ENCODE data around the gene PIEZO1. TPM values are rescaled to one million over a fixed set of nuclear protein-coding genes. Genes with fewer than 3 reads are reported as not detected.

The PIEZO1 gene
- total RNA-seq, 2 donors from 2014 or later = 84.1 to 97.0 TPM

- DNase-seq = no peak
- H3K9me3 Mint-ChIP-seq = no peaks in the 10 kb centered on the region
- TF ChIP-seq CTCF (conservative IDR thresholded peaks at IDR 0.05) = no peak
- H3K4me1 Mint-ChIP-seq = peaks cover 8% of the 10 kb centered on the region
- Histone ChIP-seq H3K9me3 (ENCODE audit: control insufficient read depth, low read length) (no peaks in the 10 kb centered on the region), H3K4me1 (ENCODE audit: control insufficient read depth, insufficient read depth, low read length) (no peaks in the 10 kb centered on the region), H3K36me3 (ENCODE audit: control insufficient read depth, insufficient read depth, low read length) (no peaks in the 10 kb centered on the region), H3K4me3 (ENCODE audit: low read length) (no peak overlapping the region), H3K27ac (ENCODE audit: low read depth, low read length) (no peak overlapping the region), H3K9ac (ENCODE audit: extremely low read depth, low read length, poor library complexity, severe bottlenecking) (no peak overlapping the region), H3K27me3 (ENCODE audit: control insufficient read depth, insufficient read depth, low read length, poor library complexity, severe bottlenecking) (no peaks in the 10 kb centered on the region)
- no peak overlapping the region for H3K4me3 Mint-ChIP-seq
- H3K27me3 Mint-ChIP-seq (ENCODE audit: insufficient read depth) = peaks cover 17% of the 10 kb centered on the region
- H3K36me3 Mint-ChIP-seq (ENCODE audit: low read depth) = peaks cover 3% of the 10 kb centered on the region
- no peak overlapping the region for H3K27ac Mint-ChIP-seq
- WGBS, 2 experiments (ENCODE audit: insufficient coverage in 1 of 2, insufficient read length in 1 of 2) = 85 to 93% methylated on average over 6 to 10 of the region's 10 CpGs
Observed at GRCh38 chr16:88692861-88693260, 92.2 kb downstream of the PIEZO1 start.

- H3K4me1 Mint-ChIP-seq = peaks cover 10% of the 10 kb centered on the region
- no peak for DNase-seq
- H3K27ac Mint-ChIP-seq = no peak overlapping the region
- H3K27me3 Mint-ChIP-seq (ENCODE audit: insufficient read depth) = peaks cover 19% of the 10 kb centered on the region
- no peak for TF ChIP-seq CTCF (conservative IDR thresholded peaks at IDR 0.05)
- no peaks in the 10 kb centered on the region for H3K4me1 ChIP-seq (ENCODE audit: control insufficient read depth, insufficient read depth, low read length)
- no peaks in the 10 kb centered on the region for H3K36me3 ChIP-seq (ENCODE audit: control insufficient read depth, insufficient read depth, low read length)
- H3K9me3 Mint-ChIP-seq = no peaks in the 10 kb centered on the region
- H3K4me3 ChIP-seq (ENCODE audit: low read length) = no peak overlapping the region
- H3K27ac ChIP-seq (ENCODE audit: low read depth, low read length) = no peak overlapping the region
- H3K9ac ChIP-seq (ENCODE audit: extremely low read depth, low read length, poor library complexity, severe bottlenecking) = no peak overlapping the region
- peaks cover 8% of the 10 kb centered on the region for H3K27me3 ChIP-seq (ENCODE audit: control insufficient read depth, insufficient read depth, low read length, poor library complexity, severe bottlenecking)
- H3K9me3 ChIP-seq (ENCODE audit: control insufficient read depth, low read length) = no peaks in the 10 kb centered on the region
- no peaks in the 10 kb centered on the region for H3K36me3 Mint-ChIP-seq (ENCODE audit: low read depth)
- 92 to 94% methylated on average over 24 to 26 of the region's 26 CpGs for WGBS, 2 experiments (ENCODE audit: insufficient coverage in 1 of 2, insufficient read length in 1 of 2)
- no peak overlapping the region for H3K4me3 Mint-ChIP-seq
Observed at GRCh38 chr16:88691924-88692560, 93.0 kb downstream of the PIEZO1 start.

GRCh38 chr16:88691129-88691813 is 93.7 kb downstream of the PIEZO1 start:
- no peaks in the 10 kb centered on the region for H3K9me3 Mint-ChIP-seq
- Histone ChIP-seq H3K36me3 (ENCODE audit: control insufficient read depth, insufficient read depth, low read length) (no peaks in the 10 kb centered on the region), H3K4me1 (ENCODE audit: control insufficient read depth, insufficient read depth, low read length) (no peaks in the 10 kb centered on the region), H3K9me3 (ENCODE audit: control insufficient read depth, low read length) (no peaks in the 10 kb centered on the region), H3K27ac (ENCODE audit: low read depth, low read length) (no peak overlapping the region), H3K27me3 (ENCODE audit: control insufficient read depth, insufficient read depth, low read length, poor library complexity, severe bottlenecking) (peaks cover 13% of the 10 kb centered on the region), H3K9ac (ENCODE audit: extremely low read depth, low read length, poor library complexity, severe bottlenecking) (no peak overlapping the region), H3K4me3 (ENCODE audit: low read length) (no peak overlapping the region)
- peaks cover 10% of the 10 kb centered on the region for H3K4me1 Mint-ChIP-seq
- H3K36me3 Mint-ChIP-seq (ENCODE audit: low read depth) = no peaks in the 10 kb centered on the region
- no peak for DNase-seq
- no peak for TF ChIP-seq CTCF (conservative IDR thresholded peaks at IDR 0.05)
- WGBS, 2 experiments (ENCODE audit: insufficient coverage in 1 of 2, insufficient read length in 1 of 2) = 93 to 96% methylated on average over 25 to 33 of the region's 33 CpGs
- H3K4me3 Mint-ChIP-seq = no peak overlapping the region
- peaks cover 22% of the 10 kb centered on the region for H3K27me3 Mint-ChIP-seq (ENCODE audit: insufficient read depth)
- H3K27ac Mint-ChIP-seq = no peak overlapping the region

Data from endodermal cell (in vitro differentiated cells).